ENCODE measurements around the gene ZSCAN5A. TPM values are rescaled to one million over a fixed set of nuclear protein-coding genes. Genes with fewer than 3 reads are reported as not detected.
"Not testable (repeated sequence)": the region's sequence is repeated elsewhere in the genome, so short reads cannot be mapped to it uniquely, and the experiment has no call there.

Gene ZSCAN5A
- total and polyA plus RNA-seq, 2 donors (not counting 1 experiment from before 2014, with no cell fraction given): 5.5 to 6.3 TPM

DNA sequence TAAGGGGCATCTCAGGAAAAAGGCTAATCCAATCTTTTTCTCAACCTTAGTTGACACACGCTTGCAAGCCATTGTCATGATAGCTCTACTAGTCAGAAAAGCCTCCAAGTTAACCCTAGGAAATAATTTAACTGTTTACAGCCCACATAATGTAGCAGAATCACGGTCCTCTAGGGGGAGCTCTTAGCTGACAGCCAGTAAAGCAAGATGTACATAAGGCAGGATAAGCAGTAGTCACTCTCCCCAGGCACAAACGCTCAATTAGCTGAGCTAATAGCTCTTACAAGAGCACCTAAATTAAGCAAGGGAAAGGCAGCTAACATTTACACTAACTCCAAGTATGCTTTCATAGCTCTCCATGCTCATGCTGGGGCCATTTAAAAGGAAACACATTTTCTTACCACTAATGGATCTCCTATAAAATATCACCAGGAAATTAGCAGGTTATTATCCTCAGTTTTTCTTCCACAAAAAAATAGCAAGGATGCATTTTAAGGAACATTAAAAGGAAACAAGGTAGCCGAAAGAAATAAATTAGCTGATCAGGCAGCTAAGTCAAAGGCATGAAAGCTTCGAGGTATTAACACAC, 33.7 kb upstream of the ZSCAN5A start:
- Histone ChIP-seq H4K20me1 (ENCODE audit: control insufficient read depth, extremely low read depth, insufficient read depth, low read length) (no peaks in the 10 kb centered on the region), H3K27ac (ENCODE audit: insufficient read depth, low read length) (no peak overlapping the region), H3K4me2 (ENCODE audit: extremely low read depth, insufficient read depth, low read length) (no peak overlapping the region), H3K9me3 (ENCODE audit: control insufficient read depth, insufficient read depth, low read depth, low read length) (no peaks in the 10 kb centered on the region), H3K36me3 (ENCODE audit: control insufficient read depth, insufficient read depth, low read length) (no peaks in the 10 kb centered on the region), H3K27me3 (ENCODE audit: control insufficient read depth, insufficient read depth, low read length) (no peaks in the 10 kb centered on the region), H3K4me1 (ENCODE audit: control insufficient read depth, extremely low read depth, insufficient read depth, low read length) (no peaks in the 10 kb centered on the region), H3K9ac (ENCODE audit: insufficient read depth, low read length) (no peak overlapping the region), H2AFZ (ENCODE audit: low read length) (no peak overlapping the region), H3K4me3 (replicated peaks in 1 of 4; ENCODE audit: control extremely low read depth in 1 of 4, insufficient read depth in 1 of 4, low read depth in 3 of 4, low read length in 4 of 4) (no peak overlapping the region), H3K79me2 (ENCODE audit: control insufficient read depth, insufficient read depth, low read length) (no peaks in the 10 kb centered on the region)
- no peak for TF ChIP-seq EZH2 (IDR thresholded peaks at IDR 0.05; ENCODE audit: low read length, missing control alignments)
- TF ChIP-seq, protein P1, sequence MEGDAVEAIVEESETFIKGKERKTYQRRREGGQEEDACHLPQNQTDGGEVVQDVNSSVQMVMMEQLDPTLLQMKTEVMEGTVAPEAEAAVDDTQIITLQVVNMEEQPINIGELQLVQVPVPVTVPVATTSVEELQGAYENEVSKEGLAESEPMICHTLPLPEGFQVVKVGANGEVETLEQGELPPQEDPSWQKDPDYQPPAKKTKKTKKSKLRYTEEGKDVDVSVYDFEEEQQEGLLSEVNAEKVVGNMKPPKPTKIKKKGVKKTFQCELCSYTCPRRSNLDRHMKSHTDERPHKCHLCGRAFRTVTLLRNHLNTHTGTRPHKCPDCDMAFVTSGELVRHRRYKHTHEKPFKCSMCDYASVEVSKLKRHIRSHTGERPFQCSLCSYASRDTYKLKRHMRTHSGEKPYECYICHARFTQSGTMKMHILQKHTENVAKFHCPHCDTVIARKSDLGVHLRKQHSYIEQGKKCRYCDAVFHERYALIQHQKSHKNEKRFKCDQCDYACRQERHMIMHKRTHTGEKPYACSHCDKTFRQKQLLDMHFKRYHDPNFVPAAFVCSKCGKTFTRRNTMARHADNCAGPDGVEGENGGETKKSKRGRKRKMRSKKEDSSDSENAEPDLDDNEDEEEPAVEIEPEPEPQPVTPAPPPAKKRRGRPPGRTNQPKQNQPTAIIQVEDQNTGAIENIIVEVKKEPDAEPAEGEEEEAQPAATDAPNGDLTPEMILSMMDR (conservative IDR thresholded peaks at IDR 0.05 in 1 of 2, IDR thresholded peaks at IDR 0.05 in 1 of 2; ENCODE audit: low read depth in 1 of 2, low read length in 2 of 2): peak; percentile 12 to 41
- peak in 1 of 2 donors; percentile 10 for DNase-seq (ENCODE audit: low read depth in 2 of 2)

DNA sequence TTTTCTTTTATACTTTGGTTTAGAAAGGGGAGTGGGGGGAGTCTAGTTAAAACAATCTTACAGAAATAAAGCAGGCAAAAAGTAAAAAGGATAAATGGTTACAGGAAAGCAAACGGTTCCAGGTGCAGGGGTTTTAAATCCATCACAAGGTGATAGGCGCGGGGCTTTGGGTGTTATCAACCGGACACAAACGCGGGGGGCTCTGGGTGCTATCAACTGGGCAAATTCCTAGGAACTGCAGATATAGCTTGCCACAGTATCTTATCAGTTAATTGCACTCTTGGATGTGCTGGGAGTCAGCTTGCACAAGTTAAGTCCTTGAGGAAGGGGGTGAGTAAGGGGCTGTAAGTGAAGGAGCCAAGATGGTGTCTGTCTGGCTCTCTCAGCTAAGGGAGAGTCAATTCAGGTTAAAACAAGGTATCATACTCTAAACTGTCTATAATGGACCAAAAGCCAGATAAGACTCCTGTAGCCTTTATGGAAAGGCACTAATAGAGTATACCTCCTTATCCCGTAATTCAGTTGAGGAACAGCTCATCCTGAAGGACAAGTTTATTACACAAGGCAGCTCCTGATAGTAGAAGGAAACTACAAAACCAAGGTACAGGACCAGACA, 32.6 kb upstream of the ZSCAN5A start:
- Histone ChIP-seq H3K27me3 (ENCODE audit: control insufficient read depth, insufficient read depth, low read length) (no peaks in the 10 kb centered on the region), H3K27ac (ENCODE audit: insufficient read depth, low read length) (no peak overlapping the region), H3K4me1 (ENCODE audit: control insufficient read depth, extremely low read depth, insufficient read depth, low read length) (no peaks in the 10 kb centered on the region), H2AFZ (ENCODE audit: low read length) (no peak overlapping the region), H3K4me2 (ENCODE audit: extremely low read depth, insufficient read depth, low read length) (no peak overlapping the region), H3K36me3 (ENCODE audit: control insufficient read depth, insufficient read depth, low read length) (no peaks in the 10 kb centered on the region), H3K79me2 (ENCODE audit: control insufficient read depth, insufficient read depth, low read length) (no peaks in the 10 kb centered on the region), H3K9ac (ENCODE audit: insufficient read depth, low read length) (no peak overlapping the region), H4K20me1 (ENCODE audit: control insufficient read depth, extremely low read depth, insufficient read depth, low read length) (no peaks in the 10 kb centered on the region), H3K4me3 (replicated peaks in 1 of 4; ENCODE audit: control extremely low read depth in 1 of 4, insufficient read depth in 1 of 4, low read depth in 3 of 4, low read length in 4 of 4) (no peak overlapping the region), H3K9me3 (ENCODE audit: control insufficient read depth, insufficient read depth, low read depth, low read length) (no peaks in the 10 kb centered on the region)
- no peak for TF ChIP-seq EZH2 (IDR thresholded peaks at IDR 0.05; ENCODE audit: low read length, missing control alignments)
- TF ChIP-seq, protein P1 (conservative IDR thresholded peaks at IDR 0.05 in 1 of 2, IDR thresholded peaks at IDR 0.05 in 1 of 2; ENCODE audit: low read depth in 1 of 2, low read length in 2 of 2): no peak
- no peak for DNase-seq (ENCODE audit: low read depth in 2 of 2)

DNA sequence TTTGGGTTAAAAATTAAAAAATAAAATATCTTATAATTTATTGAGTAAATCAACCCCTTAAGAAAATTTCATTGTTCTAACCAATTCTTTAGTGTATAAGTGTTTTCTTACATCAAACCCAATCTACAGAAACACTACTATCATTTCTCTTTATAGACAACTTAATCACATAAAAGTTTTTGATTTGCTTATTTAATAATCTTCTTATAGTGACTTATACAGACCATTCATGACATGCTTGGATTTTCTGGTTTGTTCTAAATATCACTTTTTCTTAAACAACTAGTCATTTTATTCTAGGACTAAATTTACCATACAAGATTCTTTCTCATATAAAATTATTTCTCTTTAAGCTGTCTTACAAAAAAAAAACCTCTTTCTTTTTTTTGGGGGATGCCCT, 27.3 kb upstream of the ZSCAN5A start:
- DNase-seq (ENCODE audit: low read depth in 2 of 2): no peak
- Histone ChIP-seq H3K4me2 (ENCODE audit: extremely low read depth, insufficient read depth, low read length) (no peak overlapping the region), H3K9me3 (ENCODE audit: control insufficient read depth, insufficient read depth, low read depth, low read length) (no peaks in the 10 kb centered on the region), H3K27ac (ENCODE audit: insufficient read depth, low read length) (no peak overlapping the region), H3K4me1 (ENCODE audit: control insufficient read depth, extremely low read depth, insufficient read depth, low read length) (no peaks in the 10 kb centered on the region), H3K36me3 (ENCODE audit: control insufficient read depth, insufficient read depth, low read length) (no peaks in the 10 kb centered on the region), H3K79me2 (ENCODE audit: control insufficient read depth, insufficient read depth, low read length) (no peaks in the 10 kb centered on the region), H4K20me1 (ENCODE audit: control insufficient read depth, extremely low read depth, insufficient read depth, low read length) (no peaks in the 10 kb centered on the region), H3K27me3 (ENCODE audit: control insufficient read depth, insufficient read depth, low read length) (no peaks in the 10 kb centered on the region), H3K9ac (ENCODE audit: insufficient read depth, low read length) (no peak overlapping the region), H2AFZ (ENCODE audit: low read length) (no peak overlapping the region), H3K4me3 (replicated peaks in 1 of 4; ENCODE audit: control extremely low read depth in 1 of 4, insufficient read depth in 1 of 4, low read depth in 3 of 4, low read length in 4 of 4) (no peak overlapping the region)
- TF ChIP-seq, protein P1 (conservative IDR thresholded peaks at IDR 0.05 in 1 of 2, IDR thresholded peaks at IDR 0.05 in 1 of 2; ENCODE audit: low read depth in 1 of 2, low read length in 2 of 2): no peak
- no peak for TF ChIP-seq EZH2 (IDR thresholded peaks at IDR 0.05; ENCODE audit: low read length, missing control alignments)

DNA sequence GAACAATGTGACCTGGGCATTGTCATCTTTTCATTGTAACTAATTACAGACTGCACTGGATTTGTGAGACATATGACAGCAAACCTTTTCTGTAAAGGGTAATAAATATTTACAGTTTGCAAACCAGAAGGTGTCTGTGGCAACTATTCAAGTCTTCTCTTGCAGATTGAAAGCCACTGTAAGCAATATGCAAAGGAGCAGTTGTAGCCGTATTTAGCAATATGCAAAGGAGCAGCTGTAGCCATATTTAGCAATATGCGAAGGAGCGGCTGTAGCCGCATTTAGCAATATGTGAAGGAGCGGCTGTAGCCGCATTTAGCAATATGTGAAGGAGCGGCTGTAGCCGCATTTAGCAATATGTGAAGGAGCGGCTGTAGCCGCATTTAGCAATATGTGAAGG, 24.4 kb upstream of the ZSCAN5A start:
- not testable (repeated sequence) for H3K9ac ChIP-seq (ENCODE audit: insufficient read depth, low read length); H2AFZ ChIP-seq (ENCODE audit: low read length); H4K20me1 ChIP-seq (ENCODE audit: control insufficient read depth, extremely low read depth, insufficient read depth, low read length); H3K4me2 ChIP-seq (ENCODE audit: extremely low read depth, insufficient read depth, low read length); H3K9me3 ChIP-seq (ENCODE audit: control insufficient read depth, insufficient read depth, low read depth, low read length); H3K4me1 ChIP-seq (ENCODE audit: control insufficient read depth, extremely low read depth, insufficient read depth, low read length); DNase-seq (ENCODE audit: low read depth in 2 of 2); H3K27ac ChIP-seq (ENCODE audit: insufficient read depth, low read length); H3K27me3 ChIP-seq (ENCODE audit: control insufficient read depth, insufficient read depth, low read length); H3K79me2 ChIP-seq (ENCODE audit: control insufficient read depth, insufficient read depth, low read length); H3K36me3 ChIP-seq (ENCODE audit: control insufficient read depth, insufficient read depth, low read length); H3K4me3 ChIP-seq (replicated peaks in 1 of 4; ENCODE audit: control extremely low read depth in 1 of 4, insufficient read depth in 1 of 4, low read depth in 3 of 4, low read length in 4 of 4)
